ENCODE measurements around the gene KCTD12. TPM values are rescaled to one million over a fixed set of nuclear protein-coding genes. Genes with fewer than 3 reads are reported as not detected.

The KCTD12 gene
- total RNA-seq, 3 donors from 2014 or later, result 59.7 to 117 (median 65.9) TPM

GRCh38 chr13:76868371-76868770 lies 17.8 kb downstream of the KCTD12 start:
- Histone ChIP-seq H3K36me3 (no peaks in the 10 kb centered on the region), H3K4me3 (no peak overlapping the region), H3K9me3 (no peaks in the 10 kb centered on the region), H3K4me1 (no peaks in the 10 kb centered on the region), H3K27me3 (no peaks in the 10 kb centered on the region), H3K27ac (no peak overlapping the region)
- intact Hi-C loops (cut with DNase I; ENCODE audit: low total_unique reads), result no loop called here
- no peak for DNase-seq (ENCODE audit: low spot score in 2 of 2)
- no peak for TF ChIP-seq POLR2A (IDR thresholded peaks at IDR 0.05)
- TF ChIP-seq CTCF (IDR thresholded peaks at IDR 0.05), result no peak
- TF ChIP-seq POLR2AphosphoS5 (IDR thresholded peaks at IDR 0.05), result no peak

DNA sequence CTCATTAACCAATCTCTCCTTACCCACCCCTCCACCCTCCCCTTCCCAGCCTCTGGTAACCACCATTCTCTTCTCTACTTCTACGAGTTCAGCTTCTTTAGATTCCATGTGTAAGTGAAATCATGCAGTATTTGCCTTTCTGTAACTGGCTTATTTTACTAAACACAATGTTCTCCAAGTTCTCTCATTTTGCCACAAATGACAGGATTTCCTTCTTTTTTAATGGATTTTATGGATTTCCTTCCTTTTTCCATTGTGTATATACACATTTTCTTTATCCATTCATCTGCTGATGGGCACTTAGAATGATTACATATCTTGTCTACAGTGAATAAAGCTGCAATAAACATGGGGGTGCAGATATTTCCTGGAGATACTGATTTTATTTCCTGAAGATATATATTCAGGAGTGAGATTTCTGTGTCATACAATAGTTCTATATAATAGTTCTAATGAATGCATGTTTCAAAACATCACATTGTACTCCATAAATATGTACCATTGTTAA lies 20.2 kb downstream of the KCTD12 start:
- Histone ChIP-seq H3K27ac (no peak overlapping the region), H3K36me3 (no peaks in the 10 kb centered on the region), H3K27me3 (no peaks in the 10 kb centered on the region), H3K4me1 (no peaks in the 10 kb centered on the region), H3K4me3 (no peak overlapping the region), H3K9me3 (no peaks in the 10 kb centered on the region)
- no peak for TF ChIP-seq CTCF (IDR thresholded peaks at IDR 0.05)
- no peak for TF ChIP-seq POLR2A (IDR thresholded peaks at IDR 0.05)
- TF ChIP-seq POLR2AphosphoS5 (IDR thresholded peaks at IDR 0.05), result no peak
- no peak for DNase-seq (ENCODE audit: low spot score in 2 of 2)
- intact Hi-C loops (cut with DNase I; ENCODE audit: low total_unique reads), result no loop called here

- Histone ChIP-seq H3K4me1 (no peaks in the 10 kb centered on the region), H3K4me3 (no peak overlapping the region), H3K36me3 (no peaks in the 10 kb centered on the region), H3K27ac (no peak overlapping the region), H3K9me3 (no peaks in the 10 kb centered on the region), H3K27me3 (no peaks in the 10 kb centered on the region)
- no peak for TF ChIP-seq POLR2AphosphoS5 (IDR thresholded peaks at IDR 0.05)
- no peak for TF ChIP-seq POLR2A (IDR thresholded peaks at IDR 0.05)
- no peak for TF ChIP-seq CTCF (IDR thresholded peaks at IDR 0.05)
- DNase-seq (ENCODE audit: low spot score in 2 of 2), result no peak
- intact Hi-C loops (cut with DNase I; ENCODE audit: low total_unique reads), result no loop called here
Observed at GRCh38 chr13:76865109-76865508, 21.1 kb downstream of the KCTD12 start.

- intact Hi-C loops (cut with DNase I; ENCODE audit: low total_unique reads), result no loop called here
- Histone ChIP-seq H3K36me3 (no peaks in the 10 kb centered on the region), H3K4me3 (no peak overlapping the region), H3K27me3 (no peaks in the 10 kb centered on the region), H3K4me1 (no peaks in the 10 kb centered on the region), H3K9me3 (no peaks in the 10 kb centered on the region), H3K27ac (no peak overlapping the region)
- no peak for DNase-seq (ENCODE audit: low spot score in 2 of 2)
- TF ChIP-seq POLR2AphosphoS5 (IDR thresholded peaks at IDR 0.05), result no peak
- no peak for TF ChIP-seq CTCF (IDR thresholded peaks at IDR 0.05)
- TF ChIP-seq POLR2A (IDR thresholded peaks at IDR 0.05), result no peak
Observed at GRCh38 chr13:76864259-76864658, 21.9 kb downstream of the KCTD12 start.

GRCh38 chr13:76863022-76863421 lies 23.2 kb downstream of the KCTD12 start:
- no peak overlapping the region for H3K4me3 ChIP-seq
- no peaks in the 10 kb centered on the region for H3K9me3 ChIP-seq
- intact Hi-C loops (cut with DNase I; ENCODE audit: low total_unique reads), result no loop called here
- H3K36me3 ChIP-seq, result no peaks in the 10 kb centered on the region
- TF ChIP-seq POLR2A (IDR thresholded peaks at IDR 0.05) (no peak), CTCF (IDR thresholded peaks at IDR 0.05) (no peak), POLR2AphosphoS5 (IDR thresholded peaks at IDR 0.05) (no peak)
- no peaks in the 10 kb centered on the region for H3K27me3 ChIP-seq
- no peak overlapping the region for H3K27ac ChIP-seq
- DNase-seq (ENCODE audit: low spot score in 2 of 2), result no peak
- no peaks in the 10 kb centered on the region for H3K4me1 ChIP-seq

All from breast epithelium (tissue), 4 donors.